HG02571 (cell line): ENCODE measurements around the gene SASH1.
"Not testable (repeated sequence)": the region's sequence is repeated elsewhere in the genome, so short reads cannot be mapped to it uniquely, and the experiment has no call there.

ENCODE experiments used
- ATAC-seq: cut with Tn5 transposase; IDR thresholded peaks from one replicate; pipeline ENCODE4 v1.9.1; 2021; ENCODE audit warnings: mild to moderate bottlenecking, moderate library complexity; ENCODE audit not compliant: unreplicated experiment

Gene SASH1

GRCh38 chr6:148328876-148329555, 13.6 kb upstream of the SASH1 start:
- ATAC-seq: no peak

- ATAC-seq: no peak
Observed at GRCh38 chr6:148329596-148330381, 12.8 kb upstream of the SASH1 start.

- ATAC-seq: no peak
Observed at GRCh38 chr6:148332088-148332487, 10.6 kb upstream of the SASH1 start.

- ATAC-seq: no peak
Observed at GRCh38 chr6:148336901-148337300, 5.7 kb upstream of the SASH1 start.

- no peak for ATAC-seq
Observed at GRCh38 chr6:148339766-148340165, 2.9 kb upstream of the SASH1 start.

GRCh38 chr6:148340586-148341297, 1.9 kb upstream of the SASH1 start:
- no peak for ATAC-seq

GRCh38 chr6:148342100-148342349, 613 bp upstream of the SASH1 start:
- ATAC-seq: no peak

- peak; percentile 1 for ATAC-seq
Observed at GRCh38 chr6:148343047-148343782, 577 bp downstream of the SASH1 start.

GRCh38 chr6:148345176-148345575, 2.5 kb downstream of the SASH1 start:
- ATAC-seq: no peak

GRCh38 chr6:148345578-148345977, 2.9 kb downstream of the SASH1 start:
- no peak for ATAC-seq

- ATAC-seq: no peak
Observed at GRCh38 chr6:148346681-148347440, 4.2 kb downstream of the SASH1 start.

GRCh38 chr6:148347441-148348054, 4.9 kb downstream of the SASH1 start:
- ATAC-seq: no peak

- no peak for ATAC-seq
Observed at GRCh38 chr6:148348335-148348734, 5.7 kb downstream of the SASH1 start.

GRCh38 chr6:148348778-148349177, 6.1 kb downstream of the SASH1 start:
- no peak for ATAC-seq

GRCh38 chr6:148349466-148349865, 6.8 kb downstream of the SASH1 start:
- no peak for ATAC-seq

GRCh38 chr6:148351309-148351708, 8.7 kb downstream of the SASH1 start:
- no peak for ATAC-seq

GRCh38 chr6:148352421-148352820, 9.8 kb downstream of the SASH1 start:
- ATAC-seq: not testable (repeated sequence)

- ATAC-seq: no peak
Observed at GRCh38 chr6:148358196-148358785, 15.7 kb downstream of the SASH1 start.

- ATAC-seq: no peak
Observed at GRCh38 chr6:148359228-148359627, 16.6 kb downstream of the SASH1 start.
